HG03460 (cell line): ENCODE results near the gene NDC1.

Experiments
- ATAC-seq: cut with Tn5 transposase; IDR thresholded peaks from one replicate; pipeline ENCODE4 v1.9.1; 2021; ENCODE audit not compliant: unreplicated experiment

Gene NDC1

DNA sequence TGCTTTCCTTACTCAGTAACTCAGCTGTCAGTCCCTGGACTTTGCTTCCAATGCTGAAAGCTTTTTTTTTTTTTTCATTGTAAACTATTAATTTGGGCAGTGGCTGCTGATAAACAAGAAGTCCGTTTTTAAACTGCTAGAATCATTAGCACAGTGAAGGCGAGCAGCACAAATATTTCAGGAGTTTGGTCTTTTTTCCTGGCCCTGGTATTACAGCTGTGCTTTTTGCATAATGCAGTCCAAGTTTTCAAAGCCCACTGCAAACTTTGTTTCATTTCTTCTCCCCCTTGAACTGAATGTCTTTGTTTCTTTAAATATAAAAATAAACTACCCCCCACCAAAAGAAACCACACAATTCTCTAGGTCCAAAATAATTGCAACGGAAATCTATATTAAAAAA, 105.7 kb downstream of the NDC1 start:
- ATAC-seq = no peak

DNA sequence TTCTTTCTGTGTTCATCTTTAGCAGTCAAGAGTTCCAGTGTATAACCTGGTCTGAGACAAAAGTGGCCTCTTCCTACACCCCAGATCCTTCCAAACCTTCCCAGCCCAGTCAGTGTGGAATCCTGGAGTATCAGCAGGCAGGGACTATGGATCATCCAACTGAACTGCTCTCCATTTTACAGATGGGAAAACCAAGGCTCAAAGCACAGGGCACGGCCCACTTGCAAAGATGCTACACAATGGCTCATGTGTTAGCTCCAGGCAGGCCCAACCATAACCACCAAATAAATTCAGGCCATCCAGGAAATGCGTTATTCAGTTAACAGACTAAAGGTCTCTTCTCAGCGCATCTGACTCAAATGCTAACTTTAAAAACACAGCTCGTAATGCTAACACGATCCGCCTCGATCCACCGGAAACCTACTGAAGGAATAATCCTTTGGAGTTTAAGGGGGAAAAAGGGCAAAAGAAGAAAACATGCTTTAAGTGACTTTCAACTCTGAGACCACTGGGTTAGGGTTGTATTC, 106.3 kb downstream of the NDC1 start:
- no peak for ATAC-seq

DNA sequence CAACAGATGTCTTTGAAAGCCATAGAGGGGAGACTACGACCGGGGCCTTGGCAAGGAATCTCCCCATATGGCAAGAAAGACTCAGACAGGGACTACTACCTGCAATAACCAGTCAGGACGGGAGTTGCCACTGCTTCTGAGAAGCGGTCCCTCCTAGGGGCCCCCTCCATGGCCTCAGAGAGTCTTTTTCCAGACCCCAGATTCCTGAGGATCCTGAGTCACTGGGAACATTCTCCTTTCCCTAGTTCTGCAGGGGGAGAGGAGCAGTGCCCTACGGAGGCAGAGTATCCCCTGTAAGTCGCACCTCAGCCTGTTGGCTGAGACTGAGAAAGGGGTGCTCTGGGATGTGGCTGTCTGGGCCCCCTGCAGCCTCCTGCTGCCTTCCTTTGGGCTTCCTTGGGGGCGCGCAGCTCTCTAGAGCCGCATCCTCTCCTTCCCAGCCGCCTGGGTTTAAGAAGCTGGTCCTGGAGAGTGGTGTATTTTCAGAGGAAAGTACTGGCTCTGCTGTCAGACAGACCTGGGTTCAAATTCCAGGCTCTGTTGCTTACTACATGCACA, 107.0 kb downstream of the NDC1 start:
- no peak for ATAC-seq

DNA sequence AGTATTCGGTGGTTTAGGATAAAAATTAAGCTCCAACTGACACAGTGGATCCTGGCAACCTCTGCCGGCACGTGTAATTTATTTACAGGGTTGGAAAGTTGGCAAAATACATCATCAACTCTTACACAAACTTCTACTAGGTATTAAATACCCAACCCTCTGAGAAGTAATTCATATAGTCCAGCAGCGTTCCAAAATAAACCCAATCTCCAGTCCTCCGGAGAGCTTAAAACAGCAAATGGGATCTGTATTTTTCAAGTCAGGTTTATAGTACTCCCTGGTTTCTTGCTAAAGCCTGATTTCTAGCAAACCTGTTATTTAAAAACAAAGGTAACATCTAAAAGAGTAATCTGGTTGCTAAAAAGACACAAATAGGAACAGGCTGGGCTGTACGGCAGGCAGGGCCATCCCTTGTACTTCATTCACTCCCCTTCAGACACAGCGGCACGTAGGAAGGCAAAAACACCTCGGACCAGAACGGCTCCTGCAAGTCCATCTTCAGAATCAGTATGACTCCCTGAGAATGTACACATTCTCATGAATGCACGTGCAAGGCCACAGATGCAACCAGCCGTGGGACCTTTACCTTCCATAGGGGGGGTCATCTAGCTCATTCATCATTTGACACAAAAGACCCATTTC, 107.8 kb downstream of the NDC1 start:
- ATAC-seq = no peak

DNA sequence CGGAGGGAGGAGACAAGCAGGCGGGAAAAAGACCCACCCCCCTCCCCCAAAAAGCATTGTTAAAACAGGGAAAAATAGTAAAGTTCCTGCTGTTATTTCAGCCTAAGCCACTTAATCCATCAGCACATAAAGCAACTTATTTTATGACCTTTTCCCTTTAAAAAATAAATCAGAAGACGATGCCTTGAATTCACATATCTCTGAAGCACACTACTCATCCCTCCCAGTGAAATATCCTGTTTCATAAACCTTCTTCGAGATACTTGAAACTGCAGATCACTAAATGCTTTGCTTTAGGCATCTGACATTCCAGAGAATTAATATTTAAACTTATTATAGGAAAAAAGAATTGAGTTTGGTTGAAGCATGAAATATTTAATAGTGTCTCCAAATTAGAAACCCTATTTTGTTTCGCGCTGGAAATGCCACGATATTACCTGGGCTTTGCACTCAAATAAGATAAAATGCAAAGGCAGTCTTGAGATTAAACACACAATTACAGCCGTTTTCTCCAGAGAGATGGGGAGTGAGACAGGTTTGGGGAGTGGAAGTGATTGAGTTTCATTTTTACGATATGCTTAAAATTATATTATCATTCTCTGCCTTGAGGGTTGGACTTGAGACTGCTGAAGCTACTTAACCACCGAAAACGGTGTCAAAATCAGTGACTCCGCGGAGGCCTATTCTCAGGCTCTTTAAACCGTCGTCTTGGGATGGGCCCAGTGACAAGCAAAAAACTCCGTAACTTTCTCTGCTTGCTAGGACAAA, 108.5 kb downstream of the NDC1 start:
- ATAC-seq = no peak

DNA sequence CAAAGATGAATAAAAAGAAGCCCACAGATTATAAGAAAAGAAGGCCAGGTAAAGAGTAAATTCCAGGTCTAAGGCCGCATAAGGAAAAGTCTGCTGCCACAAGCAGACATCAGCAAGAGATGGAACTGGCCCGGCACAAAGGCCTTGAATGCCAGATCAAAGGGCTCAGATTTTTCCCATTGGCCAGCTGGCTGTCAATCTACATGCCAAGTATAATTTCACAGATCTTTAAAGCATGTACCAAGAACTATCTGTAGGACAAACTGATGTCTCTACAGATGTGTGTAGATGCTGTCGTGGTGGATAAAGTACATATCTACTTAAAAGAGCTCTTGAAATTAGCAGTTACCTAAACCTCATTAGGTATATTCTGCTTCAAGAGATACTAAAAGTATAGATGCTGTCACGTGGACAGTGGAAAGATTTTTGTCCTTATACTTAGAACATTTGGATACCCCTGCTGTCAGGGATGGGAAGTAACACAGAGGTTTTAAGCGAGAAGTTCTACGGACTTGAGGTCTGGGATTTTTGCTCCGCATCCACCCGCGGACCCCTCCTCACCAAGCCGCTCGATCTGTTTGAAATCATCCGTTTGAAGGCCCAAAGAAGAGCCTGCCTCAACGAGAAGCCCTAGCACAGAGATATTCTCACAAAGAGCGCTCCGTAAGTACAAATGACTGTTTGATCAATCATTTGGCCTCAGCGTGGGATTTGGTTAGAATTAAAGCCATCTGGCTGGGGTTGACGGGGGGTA, 109.2 kb downstream of the NDC1 start:
- no peak for ATAC-seq

DNA sequence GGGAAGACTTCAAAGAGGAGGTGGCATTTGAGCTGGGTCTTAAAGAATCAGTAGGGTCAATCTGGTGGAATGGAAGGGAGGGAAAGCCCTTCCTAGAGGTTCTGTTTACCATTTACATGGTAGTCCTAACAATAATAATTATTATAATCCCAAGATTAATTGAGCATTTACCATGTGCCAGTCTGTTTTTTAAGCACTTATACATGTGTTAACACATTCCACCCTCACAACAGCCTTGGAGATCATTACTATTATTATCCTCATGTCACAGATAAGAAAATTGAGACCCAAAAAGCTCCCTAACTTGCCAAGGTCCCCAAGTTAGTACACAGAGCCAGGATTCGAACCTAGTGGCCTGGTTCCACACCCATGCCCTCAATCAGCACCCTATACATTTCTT, 109.9 kb downstream of the NDC1 start:
- ATAC-seq = no peak

DNA sequence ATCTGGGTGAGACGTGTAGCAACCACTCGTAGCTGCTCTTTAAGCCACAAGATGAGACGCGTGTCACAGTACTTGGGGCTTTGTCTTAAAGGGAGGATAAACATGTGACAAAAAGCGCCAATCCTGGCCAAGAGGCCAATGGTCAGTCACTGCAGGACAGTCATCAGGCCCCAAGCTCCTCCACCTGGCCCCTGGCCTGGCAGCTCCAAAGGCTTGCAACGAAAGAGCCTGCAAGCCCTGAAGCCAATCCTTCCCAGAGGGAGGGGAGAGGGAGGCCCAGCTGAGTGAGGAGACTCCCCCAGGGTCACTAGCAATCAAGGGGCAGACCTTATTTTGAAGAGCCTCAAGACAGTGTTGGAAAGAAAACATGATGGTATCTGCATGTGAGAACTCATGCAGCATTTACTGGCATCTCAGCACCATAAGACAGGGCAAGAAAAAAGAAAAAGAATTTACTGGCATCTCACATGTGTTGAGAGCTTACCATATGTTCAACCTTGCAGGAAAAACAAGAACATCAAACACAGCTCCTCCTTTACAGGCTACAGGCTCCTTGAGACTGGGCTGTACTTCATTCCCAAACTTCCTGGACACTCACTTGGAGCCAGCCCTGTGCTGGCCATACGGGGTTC, 110.5 kb downstream of the NDC1 start:
- ATAC-seq = no peak

DNA sequence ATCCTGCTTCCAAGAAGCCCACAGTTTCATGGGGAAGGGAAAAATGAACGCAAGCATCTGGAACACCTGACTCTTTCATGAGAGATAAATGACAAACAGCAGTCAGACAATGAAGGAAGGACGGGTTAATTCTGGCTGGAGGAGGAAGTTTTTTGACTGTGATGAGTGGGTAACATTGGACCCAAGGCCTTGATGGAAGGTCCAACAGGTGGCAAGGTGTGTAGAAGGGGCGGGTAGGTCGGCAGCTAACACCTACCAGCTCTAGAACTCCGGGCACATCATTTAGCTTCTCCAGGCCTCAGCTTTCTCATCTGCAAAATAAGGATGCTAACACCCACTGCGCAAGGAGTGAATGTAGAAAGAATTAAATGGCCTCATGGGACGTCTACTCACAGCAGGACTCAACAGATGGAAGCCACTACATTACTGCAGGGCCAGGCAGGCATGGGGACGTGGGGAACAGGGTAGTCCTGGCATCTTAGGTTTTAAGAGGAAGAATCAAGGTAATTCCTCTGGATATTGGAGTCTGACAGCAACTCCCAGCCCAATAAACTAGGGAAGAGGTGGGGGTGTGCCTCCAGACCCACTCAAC, 112.0 kb downstream of the NDC1 start:
- ATAC-seq = no peak

DNA sequence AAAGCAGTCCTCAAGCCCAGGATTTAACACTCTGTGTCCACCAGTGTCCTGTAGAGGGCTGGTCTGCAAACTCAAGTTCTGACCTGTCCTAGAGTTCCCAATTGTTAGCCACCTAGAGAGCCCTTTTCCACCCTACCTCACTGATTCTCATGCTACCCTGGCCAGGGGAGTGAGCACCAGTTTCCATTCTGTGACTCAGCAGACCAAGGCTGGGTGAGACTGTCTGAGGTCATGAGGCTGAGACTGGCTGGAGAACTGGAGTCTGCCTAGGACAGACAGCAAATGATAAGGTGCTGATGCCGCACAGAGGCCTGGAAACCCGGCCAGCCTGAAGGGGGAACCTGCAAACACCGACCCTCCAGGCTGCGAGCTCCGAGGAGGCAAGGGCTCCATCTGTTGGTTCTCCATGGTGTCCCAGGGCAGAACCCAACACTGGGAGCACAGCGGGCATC, 112.8 kb downstream of the NDC1 start:
- no peak for ATAC-seq

DNA sequence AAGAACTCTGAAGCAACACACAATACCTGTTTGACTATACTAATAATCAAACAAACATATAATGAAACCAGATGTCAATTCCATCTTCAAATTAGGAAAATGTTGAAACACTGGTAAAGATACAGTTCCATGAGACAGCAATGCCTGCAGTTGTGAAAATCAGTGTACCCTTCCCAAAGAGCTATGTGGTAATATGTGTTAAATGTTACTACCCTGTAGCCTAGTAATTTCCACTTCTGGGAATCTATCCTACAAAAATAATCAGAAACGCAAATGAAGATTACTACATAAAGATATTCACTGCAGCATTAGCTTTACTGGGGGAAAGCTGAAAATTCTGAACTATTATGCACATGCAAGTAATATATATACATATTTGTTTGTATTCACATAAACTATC, 116.1 kb downstream of the NDC1 start:
- ATAC-seq = no peak

DNA sequence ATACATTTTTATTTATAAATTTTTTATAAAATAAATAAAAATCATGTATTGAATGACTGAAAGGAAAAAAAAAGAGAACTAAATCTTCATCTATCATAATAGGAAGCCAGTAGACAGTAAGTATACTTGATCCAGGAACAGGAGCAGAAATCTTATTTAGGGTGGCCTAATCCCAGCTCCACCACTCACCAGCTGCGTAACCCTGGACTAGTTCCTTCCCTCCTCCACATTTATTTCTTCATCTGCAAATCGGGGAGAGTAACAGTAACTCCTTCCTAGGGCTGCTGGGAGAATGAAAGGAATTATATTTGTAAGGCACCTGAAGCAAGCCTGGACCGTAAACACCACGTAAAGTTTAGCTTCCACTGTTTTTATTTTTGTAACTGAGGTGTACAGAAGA, 117.0 kb downstream of the NDC1 start:
- no peak for ATAC-seq

DNA sequence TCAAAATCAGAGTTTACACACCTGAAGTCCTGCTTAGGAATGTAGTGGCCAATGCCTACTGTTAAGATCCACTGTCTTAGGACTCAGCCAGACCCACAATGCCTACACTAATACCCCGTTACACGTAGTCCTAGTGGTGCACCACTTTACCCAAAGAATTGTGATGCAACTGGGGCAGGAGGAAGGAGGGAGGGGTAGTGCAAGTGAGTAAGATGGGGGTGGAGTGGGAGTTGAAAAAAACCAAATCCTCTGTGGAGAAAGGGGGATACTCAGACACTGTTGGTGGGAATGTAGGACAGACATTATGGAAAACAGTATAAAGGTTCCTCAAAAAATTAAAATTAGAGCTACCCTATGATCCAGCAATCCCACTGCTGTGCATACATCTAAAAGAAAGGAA, 118.6 kb downstream of the NDC1 start:
- no peak for ATAC-seq

DNA sequence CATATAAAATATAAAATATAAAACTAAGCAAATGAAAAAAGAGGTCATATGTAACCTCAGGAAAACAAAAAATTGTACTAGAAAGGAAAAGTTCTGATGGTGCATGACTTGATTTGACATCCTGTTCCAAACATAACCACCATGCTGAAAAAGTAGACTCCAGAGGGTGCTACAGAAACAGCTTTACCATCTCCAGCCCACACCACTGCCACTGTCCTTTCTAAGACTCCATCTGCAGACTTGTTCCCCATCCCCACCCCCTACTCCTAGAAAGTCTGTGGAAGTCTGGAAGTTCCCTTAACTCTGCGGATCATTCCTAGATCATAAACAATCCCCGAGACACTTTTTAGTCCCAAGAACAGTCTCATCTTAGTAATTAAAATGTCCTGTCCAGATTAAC, 119.7 kb downstream of the NDC1 start:
- no peak for ATAC-seq

DNA sequence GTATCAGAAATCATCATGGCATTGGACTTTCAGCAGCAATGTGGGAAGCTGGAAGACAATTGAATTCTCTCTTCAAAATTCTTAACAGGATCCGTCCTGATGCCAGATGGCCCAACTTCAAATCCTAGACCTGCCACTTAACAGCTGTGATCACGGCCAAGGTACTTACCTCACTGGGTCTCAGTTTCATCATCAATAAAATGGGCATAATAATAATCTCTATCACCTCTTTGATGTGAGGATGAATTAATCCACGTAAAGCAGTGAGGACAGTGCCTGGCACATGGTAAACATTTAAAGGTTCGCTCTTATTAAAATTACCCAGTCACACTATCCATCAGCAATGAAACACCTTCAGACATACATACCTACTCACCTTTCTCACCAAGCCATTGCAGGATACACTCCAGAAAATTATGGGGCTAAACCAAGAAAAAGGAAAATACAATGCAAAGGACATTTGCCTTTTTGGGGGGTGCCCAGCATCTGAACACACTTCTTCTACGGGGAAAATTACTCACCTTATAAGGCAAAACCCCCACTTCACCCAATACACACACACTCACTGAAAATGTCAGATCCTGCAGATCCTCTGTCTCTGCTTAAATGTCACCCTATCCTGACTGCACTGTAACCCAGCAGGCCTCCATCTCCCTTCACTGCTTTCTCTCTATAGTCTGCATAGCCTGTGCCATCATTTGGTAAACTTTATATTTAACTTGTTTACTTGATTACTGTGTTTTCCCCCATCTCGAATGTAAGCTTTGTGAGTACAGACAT, 120.9 kb downstream of the NDC1 start:
- no peak for ATAC-seq

DNA sequence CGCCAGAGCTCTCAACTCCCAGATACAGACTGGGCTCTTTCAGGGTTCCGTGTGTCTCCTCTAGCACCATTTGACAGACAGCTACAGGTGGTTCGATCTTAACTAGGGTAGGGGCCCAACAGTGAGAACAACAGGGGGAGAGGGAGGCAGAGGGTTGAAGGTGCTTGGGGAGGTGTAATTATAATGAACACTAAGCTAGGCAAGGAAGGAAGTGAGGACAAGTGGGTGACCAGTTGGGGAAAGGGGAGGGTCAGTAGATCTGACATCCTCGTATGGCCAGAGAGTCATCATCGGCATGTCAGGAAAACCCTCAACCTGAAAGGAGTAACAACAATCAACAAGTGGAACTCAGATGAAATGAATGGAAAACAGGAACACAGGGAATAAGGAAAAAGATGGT, 121.9 kb downstream of the NDC1 start:
- no peak for ATAC-seq

DNA sequence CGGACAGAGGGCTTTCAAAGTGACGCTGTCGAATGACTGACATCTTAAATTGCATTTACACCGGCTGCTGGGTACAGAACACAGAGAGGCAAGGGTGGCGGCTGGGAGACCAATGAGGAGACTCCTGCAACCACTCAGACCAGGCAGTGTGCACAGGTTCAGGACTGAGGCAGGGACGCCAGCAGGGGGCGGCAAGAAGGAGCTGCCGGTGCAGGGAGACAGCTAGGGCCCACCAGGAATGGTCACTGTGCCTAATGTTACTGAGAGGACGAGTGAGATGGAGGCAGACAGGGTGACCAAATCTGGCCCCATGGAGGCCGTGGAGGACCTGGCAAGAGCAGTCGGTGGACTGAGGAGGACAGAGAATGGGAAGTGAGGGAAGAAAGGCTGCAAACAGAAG, 122.6 kb downstream of the NDC1 start:
- ATAC-seq = no peak
